ENCODE measurements around the gene PSEN1. TPM values are rescaled to one million over a fixed set of nuclear protein-coding genes. Genes with fewer than 3 reads are reported as not detected.

Gene PSEN1
- polyA plus RNA-seq, 1 of the 3 experiments (the other 2 are of a cell fraction): 9.0 TPM

DNA sequence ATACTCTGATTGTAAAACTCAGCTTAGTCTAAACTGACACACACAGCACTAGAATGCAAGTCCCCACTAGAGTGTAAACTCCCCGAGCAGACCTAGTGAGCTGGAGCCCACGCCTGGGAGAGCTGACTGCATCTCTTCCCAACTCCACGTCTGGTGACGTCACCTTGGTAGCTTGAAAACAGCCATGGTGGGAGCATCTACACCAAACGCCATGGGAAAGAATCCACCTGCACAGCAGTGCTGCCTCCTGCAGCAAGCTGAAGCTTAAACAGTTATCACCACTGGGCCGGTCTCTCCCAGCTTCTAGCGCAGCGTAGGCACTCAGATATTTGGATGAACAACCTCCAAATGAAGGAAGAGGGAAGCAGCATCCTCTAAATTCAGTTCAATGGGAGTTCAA lies 96.7 kb downstream of the PSEN1 start:
- Histone ChIP-seq H4K20me1 (ENCODE audit: insufficient read depth) (0 out of 2 replicates have a peak, but pooled peaks cover 3% of the 10 kb centered on the region), H3F3A (replicated peaks; ENCODE audit: insufficient read depth) (peaks cover 3% of the 10 kb centered on the region), H3K79me2 (ENCODE audit: insufficient read depth) (no peaks in the 10 kb centered on the region), H3K27ac (ENCODE audit: low read depth in 2 of 2, low read length in 1 of 2) (no peak overlapping the region), H3K4me2 (no peak overlapping the region), H3K9me2 (no peaks in the 10 kb centered on the region), H2AFZ (ENCODE audit: low read depth) (no peak overlapping the region), H3K36me3 (replicated peaks in 1 of 2; ENCODE audit: control insufficient read depth in 1 of 2, insufficient read depth in 2 of 2, low read length in 1 of 2) (no peaks in the 10 kb centered on the region), H3K9ac (no peak overlapping the region), H3K27me3 (ENCODE audit: insufficient read depth) (peaks cover 37% of the 10 kb centered on the region), H3K9me3 (no peaks in the 10 kb centered on the region), H3K4me1 (ENCODE audit: control insufficient read depth in 1 of 2, insufficient read depth in 2 of 2, low read depth in 1 of 2, low read length in 1 of 2) (peaks cover 4 to 12% of the 10 kb centered on the region in 2 experiments; a peak in 2 of 4 replicates), H3K4me3 (ENCODE audit: low read depth in 2 of 2, low read length in 1 of 2) (no peak overlapping the region)
- ChIA-PET POLR2A (no interaction called here), CTCF (interaction anchor here (0.7 kb wide), 1 partner anchor 70 kb away, joined by 3 read pairs; no protein-coding TSS in a partner anchor)
- TF ChIP-seq MEF2A (IDR thresholded peaks at IDR 0.05; ENCODE audit: borderline replicate concordance, low read depth) (no peak), FOXM1 (IDR thresholded peaks at IDR 0.05; ENCODE audit: low read depth) (no peak), TAF1 (IDR thresholded peaks at IDR 0.05; ENCODE audit: borderline replicate concordance, low read depth, low read length) (no peak), RFX5 (IDR thresholded peaks at IDR 0.05; ENCODE audit: low read length) (no peak), TCF12 (IDR thresholded peaks at IDR 0.05) (no peak), GATA2 (CRISPR knock-in tag; IDR thresholded peaks at IDR 0.05) (no peak)
- TF ChIP-seq, protein P1, sequence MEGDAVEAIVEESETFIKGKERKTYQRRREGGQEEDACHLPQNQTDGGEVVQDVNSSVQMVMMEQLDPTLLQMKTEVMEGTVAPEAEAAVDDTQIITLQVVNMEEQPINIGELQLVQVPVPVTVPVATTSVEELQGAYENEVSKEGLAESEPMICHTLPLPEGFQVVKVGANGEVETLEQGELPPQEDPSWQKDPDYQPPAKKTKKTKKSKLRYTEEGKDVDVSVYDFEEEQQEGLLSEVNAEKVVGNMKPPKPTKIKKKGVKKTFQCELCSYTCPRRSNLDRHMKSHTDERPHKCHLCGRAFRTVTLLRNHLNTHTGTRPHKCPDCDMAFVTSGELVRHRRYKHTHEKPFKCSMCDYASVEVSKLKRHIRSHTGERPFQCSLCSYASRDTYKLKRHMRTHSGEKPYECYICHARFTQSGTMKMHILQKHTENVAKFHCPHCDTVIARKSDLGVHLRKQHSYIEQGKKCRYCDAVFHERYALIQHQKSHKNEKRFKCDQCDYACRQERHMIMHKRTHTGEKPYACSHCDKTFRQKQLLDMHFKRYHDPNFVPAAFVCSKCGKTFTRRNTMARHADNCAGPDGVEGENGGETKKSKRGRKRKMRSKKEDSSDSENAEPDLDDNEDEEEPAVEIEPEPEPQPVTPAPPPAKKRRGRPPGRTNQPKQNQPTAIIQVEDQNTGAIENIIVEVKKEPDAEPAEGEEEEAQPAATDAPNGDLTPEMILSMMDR (IDR thresholded peaks at IDR 0.05): no peak
- DNase-seq: no peak
- 71% methylated on average over 7 of the region's 8 CpGs for WGBS (ENCODE audit: low lambda C conversion rate)

DNA sequence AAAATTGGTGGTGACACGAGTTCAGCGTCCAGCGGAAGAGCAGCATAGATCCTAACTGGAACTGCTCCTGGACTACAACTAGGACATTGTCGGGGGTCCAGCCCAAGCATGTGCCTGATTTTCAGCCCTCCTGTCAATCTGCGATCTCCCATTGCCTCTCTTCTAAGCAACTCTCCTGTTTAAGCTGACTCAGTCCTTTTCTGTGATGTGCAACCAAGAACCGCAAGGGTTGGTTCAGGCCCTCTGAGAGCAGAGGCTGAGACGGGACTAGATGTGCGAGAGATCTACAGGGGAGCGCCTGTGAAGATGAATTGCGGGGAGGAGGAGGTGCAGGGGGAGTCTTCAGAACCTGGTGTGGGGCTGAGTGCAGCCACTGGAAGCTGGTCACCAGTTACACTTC lies 97.3 kb downstream of the PSEN1 start:
- H4K20me1 ChIP-seq (ENCODE audit: insufficient read depth): 0 out of 2 replicates have a peak, but pooled peaks cover 3% of the 10 kb centered on the region
- CTCF ChIA-PET: no interaction called here

DNA sequence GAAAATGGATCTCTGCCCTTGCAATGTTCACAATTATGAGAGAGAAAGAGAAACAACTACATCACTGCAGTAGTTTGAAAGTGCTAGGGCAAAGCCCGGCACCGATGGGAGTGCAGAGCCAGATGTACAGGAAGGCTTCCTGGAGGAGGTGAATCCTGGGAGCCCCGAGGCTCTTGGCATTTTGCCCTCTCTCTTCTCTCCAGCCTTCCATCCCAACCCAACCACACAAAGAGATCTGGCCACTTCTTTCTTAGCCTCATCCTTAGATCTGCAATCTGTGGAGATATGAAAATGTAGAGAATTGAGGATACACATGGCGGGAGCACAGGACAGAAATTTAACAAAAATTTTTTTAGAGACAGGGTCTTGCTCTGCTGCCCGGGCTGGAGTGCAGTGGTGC lies 97.7 kb downstream of the PSEN1 start:
- no peak overlapping the region for H3K27ac ChIP-seq (ENCODE audit: low read depth in 2 of 2, low read length in 1 of 2)
- H3K79me2 ChIP-seq (ENCODE audit: insufficient read depth): no peaks in the 10 kb centered on the region
- H3K9me3 ChIP-seq: no peaks in the 10 kb centered on the region
- no peak for DNase-seq
- H3F3A ChIP-seq (replicated peaks; ENCODE audit: insufficient read depth): peaks cover 3% of the 10 kb centered on the region
- no peak overlapping the region for H2AFZ ChIP-seq (ENCODE audit: low read depth)
- no peak overlapping the region for H3K4me2 ChIP-seq
- ChIA-PET CTCF (no interaction called here), POLR2A (no interaction called here)
- 79% methylated on average over 5 of the region's 5 CpGs for WGBS (ENCODE audit: low lambda C conversion rate)
- peaks cover 2 to 11% of the 10 kb centered on the region in 2 experiments; a peak in 2 of 4 replicates for H3K4me1 ChIP-seq (ENCODE audit: control insufficient read depth in 1 of 2, insufficient read depth in 2 of 2, low read depth in 1 of 2, low read length in 1 of 2)
- TF ChIP-seq RCOR1 (IDR thresholded peaks at IDR 0.05; ENCODE audit: low read length): no peak
- no peak for TF ChIP-seq NFIC (IDR thresholded peaks at IDR 0.05; ENCODE audit: borderline replicate concordance)
- TF ChIP-seq TEAD4 (IDR thresholded peaks at IDR 0.05; ENCODE audit: borderline replicate concordance, insufficient read depth): no peak
- TF ChIP-seq TAF1 (IDR thresholded peaks at IDR 0.05; ENCODE audit: borderline replicate concordance, low read depth, low read length): no peak
- TF ChIP-seq MXI1 (IDR thresholded peaks at IDR 0.05; ENCODE audit: low read depth, low read length): no peak
- TF ChIP-seq MEF2A (IDR thresholded peaks at IDR 0.05; ENCODE audit: borderline replicate concordance, low read depth): no peak
- TF ChIP-seq FOSL2 (IDR thresholded peaks at IDR 0.05; ENCODE audit: borderline replicate concordance, low read depth): no peak
- TF ChIP-seq, protein P2, sequence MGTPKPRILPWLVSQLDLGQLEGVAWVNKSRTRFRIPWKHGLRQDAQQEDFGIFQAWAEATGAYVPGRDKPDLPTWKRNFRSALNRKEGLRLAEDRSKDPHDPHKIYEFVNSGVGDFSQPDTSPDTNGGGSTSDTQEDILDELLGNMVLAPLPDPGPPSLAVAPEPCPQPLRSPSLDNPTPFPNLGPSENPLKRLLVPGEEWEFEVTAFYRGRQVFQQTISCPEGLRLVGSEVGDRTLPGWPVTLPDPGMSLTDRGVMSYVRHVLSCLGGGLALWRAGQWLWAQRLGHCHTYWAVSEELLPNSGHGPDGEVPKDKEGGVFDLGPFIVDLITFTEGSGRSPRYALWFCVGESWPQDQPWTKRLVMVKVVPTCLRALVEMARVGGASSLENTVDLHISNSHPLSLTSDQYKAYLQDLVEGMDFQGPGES (IDR thresholded peaks at IDR 0.05; ENCODE audit: low read depth, low read length): no peak
- TF ChIP-seq ELF1 (IDR thresholded peaks at IDR 0.05): no peak
- TF ChIP-seq, protein P3, sequence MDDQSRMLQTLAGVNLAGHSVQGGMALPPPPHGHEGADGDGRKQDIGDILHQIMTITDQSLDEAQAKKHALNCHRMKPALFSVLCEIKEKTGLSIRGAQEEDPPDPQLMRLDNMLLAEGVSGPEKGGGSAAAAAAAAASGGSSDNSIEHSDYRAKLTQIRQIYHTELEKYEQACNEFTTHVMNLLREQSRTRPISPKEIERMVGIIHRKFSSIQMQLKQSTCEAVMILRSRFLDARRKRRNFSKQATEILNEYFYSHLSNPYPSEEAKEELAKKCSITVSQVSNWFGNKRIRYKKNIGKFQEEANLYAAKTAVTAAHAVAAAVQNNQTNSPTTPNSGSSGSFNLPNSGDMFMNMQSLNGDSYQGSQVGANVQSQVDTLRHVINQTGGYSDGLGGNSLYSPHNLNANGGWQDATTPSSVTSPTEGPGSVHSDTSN (IDR thresholded peaks at IDR 0.05): no peak
- H3K36me3 ChIP-seq (replicated peaks in 1 of 2; ENCODE audit: control insufficient read depth in 1 of 2, insufficient read depth in 2 of 2, low read length in 1 of 2): no peaks in the 10 kb centered on the region
- peaks cover 41% of the 10 kb centered on the region for H3K27me3 ChIP-seq (ENCODE audit: insufficient read depth)
- no peaks in the 10 kb centered on the region for H4K20me1 ChIP-seq (ENCODE audit: insufficient read depth)
- no peak overlapping the region for H3K9ac ChIP-seq
- no peaks in the 10 kb centered on the region for H3K9me2 ChIP-seq
- H3K4me3 ChIP-seq (ENCODE audit: low read depth in 2 of 2, low read length in 1 of 2): no peak overlapping the region

More for the DNA sequence above, 97.3 kb downstream of the PSEN1 start:
- Histone ChIP-seq H3K9me3 (no peaks in the 10 kb centered on the region), H3K9me2 (no peaks in the 10 kb centered on the region), H3K4me2 (no peak overlapping the region), H2AFZ (ENCODE audit: low read depth) (no peak overlapping the region), H3K27ac (ENCODE audit: low read depth in 2 of 2, low read length in 1 of 2) (no peak overlapping the region), H3K4me1 (ENCODE audit: control insufficient read depth in 1 of 2, insufficient read depth in 2 of 2, low read depth in 1 of 2, low read length in 1 of 2) (peaks cover 0 to 13% of the 10 kb centered on the region in 2 experiments; a peak in 1 of 4 replicates), H3K4me3 (ENCODE audit: low read depth in 2 of 2, low read length in 1 of 2) (no peak overlapping the region), H3F3A (replicated peaks; ENCODE audit: insufficient read depth) (peaks cover 3% of the 10 kb centered on the region), H3K27me3 (ENCODE audit: insufficient read depth) (peaks cover 41% of the 10 kb centered on the region), H3K79me2 (ENCODE audit: insufficient read depth) (no peaks in the 10 kb centered on the region), H3K9ac (no peak overlapping the region), H3K36me3 (replicated peaks in 1 of 2; ENCODE audit: control insufficient read depth in 1 of 2, insufficient read depth in 2 of 2, low read length in 1 of 2) (no peaks in the 10 kb centered on the region)
- TF ChIP-seq ELF1 (IDR thresholded peaks at IDR 0.05): no peak
- TF ChIP-seq, protein P4, sequence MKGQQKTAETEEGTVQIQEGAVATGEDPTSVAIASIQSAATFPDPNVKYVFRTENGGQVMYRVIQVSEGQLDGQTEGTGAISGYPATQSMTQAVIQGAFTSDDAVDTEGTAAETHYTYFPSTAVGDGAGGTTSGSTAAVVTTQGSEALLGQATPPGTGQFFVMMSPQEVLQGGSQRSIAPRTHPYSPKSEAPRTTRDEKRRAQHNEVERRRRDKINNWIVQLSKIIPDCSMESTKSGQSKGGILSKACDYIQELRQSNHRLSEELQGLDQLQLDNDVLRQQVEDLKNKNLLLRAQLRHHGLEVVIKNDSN (IDR thresholded peaks at IDR 0.05; ENCODE audit: borderline replicate concordance, low read depth): no peak
- POLR2A ChIA-PET: no interaction called here
- no peak for DNase-seq
- 90% methylated on average over 10 of the region's 10 CpGs for WGBS (ENCODE audit: low lambda C conversion rate)
